ENCODE data around the gene UST. TPM values are rescaled to one million over a fixed set of nuclear protein-coding genes. Genes with fewer than 3 reads are reported as not detected.

Gene UST
- total and polyA plus RNA-seq, 2 of the 8 experiments (the other 6 are each of a cell fraction or from before 2014, with no cell fraction given) = 13.5 to 34.5 TPM

DNA sequence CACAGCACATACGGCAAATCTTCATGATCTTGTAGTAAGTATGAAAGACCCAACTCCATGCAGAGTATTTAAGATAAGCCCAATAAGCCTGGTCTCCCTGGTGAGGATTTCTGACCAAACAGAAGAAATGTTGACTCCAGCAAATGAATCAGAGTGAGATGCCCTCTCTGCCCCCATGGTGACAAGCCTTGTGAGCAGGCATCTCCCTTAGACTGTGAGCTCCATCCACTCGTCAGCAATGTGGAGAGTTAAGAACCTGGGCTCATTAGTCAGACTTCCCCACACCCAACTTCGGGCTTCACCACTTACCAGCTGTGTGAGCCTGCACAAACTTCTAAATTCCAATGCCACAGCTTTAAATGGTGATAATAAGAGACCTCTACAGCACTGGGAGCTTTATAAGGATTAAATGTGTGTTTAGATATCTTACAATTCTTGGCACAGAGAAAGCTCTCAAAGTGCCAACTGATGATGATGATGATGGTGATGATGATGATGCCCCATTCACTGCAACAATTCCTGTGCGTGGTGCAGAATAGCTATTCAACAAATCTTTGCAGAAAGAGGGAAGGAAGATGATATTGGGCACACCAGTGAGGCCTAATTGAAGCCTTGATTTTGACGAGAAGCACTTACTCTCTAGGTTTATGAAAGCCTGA, 317.3 kb downstream of the UST start:
- Histone ChIP-seq H2BK12ac (ENCODE audit: low read depth, low read length) (no peak overlapping the region), H3K4ac (replicated peaks; ENCODE audit: insufficient read length, low read depth, low read length) (no peak overlapping the region), H3K4me1 (replicated peaks in 1 of 4; ENCODE audit: control insufficient read depth in 3 of 4, insufficient read depth in 4 of 4, low read length in 3 of 4) (peaks cover 0 to 2% (median 0%) of the 10 kb centered on the region in 4 experiments; a peak in 1 of 7 replicates), H3K4me2 (ENCODE audit: insufficient read depth in 1 of 2, low read depth in 2 of 2, low read length in 2 of 2) (no peak overlapping the region), H2AK5ac (ENCODE audit: low read depth, low read length) (no peak overlapping the region), H3K79me2 (ENCODE audit: control insufficient read depth in 1 of 2, insufficient read depth in 2 of 2, low read length in 2 of 2) (no peaks in the 10 kb centered on the region), H2AFZ (ENCODE audit: low read length) (no peak overlapping the region), H2BK20ac (ENCODE audit: low read length) (no peak overlapping the region), H4K20me1 (replicated peaks in 1 of 2; ENCODE audit: control insufficient read depth in 1 of 2, insufficient read depth in 2 of 2, low read length in 2 of 2) (peaks cover 0 to 2% of the 10 kb centered on the region in 2 experiments), H3K23ac (ENCODE audit: insufficient read length) (no peak overlapping the region), H4K8ac (ENCODE audit: extremely low read depth, insufficient read depth, low read length) (no peak overlapping the region), H3K4me3 (ENCODE audit: extremely low read depth in 1 of 4, insufficient read depth in 2 of 4, low read depth in 3 of 4, low read length in 4 of 4) (no peak overlapping the region), H3K14ac (ENCODE audit: insufficient read length) (no peak overlapping the region), H3K36me3 (ENCODE audit: control insufficient read depth in 2 of 4, insufficient read depth in 4 of 4, low read length in 3 of 4) (no peaks in the 10 kb centered on the region), H3K9ac (replicated peaks in 1 of 4; ENCODE audit: extremely low read depth in 1 of 4, low read depth in 3 of 4, low read length in 3 of 4) (no peak overlapping the region), H2BK15ac (ENCODE audit: low read length) (no peak overlapping the region), H2BK5ac (ENCODE audit: low read depth, low read length) (no peak overlapping the region), H3K56ac (replicated peaks; ENCODE audit: insufficient read length, low read depth, low read length) (no peak overlapping the region), H3K9me3 (ENCODE audit: insufficient read depth in 2 of 2, low read depth in 1 of 2, low read length in 1 of 2) (no peaks in the 10 kb centered on the region), H3K27ac (ENCODE audit: low read depth, low read length) (no peak overlapping the region), H2BK120ac (replicated peaks; ENCODE audit: low read depth, low read length) (no peak overlapping the region), H4K91ac (replicated peaks; ENCODE audit: insufficient read length, low read length) (no peak overlapping the region), H3K23me2 (ENCODE audit: low read depth, low read length) (no peaks in the 10 kb centered on the region), H3K18ac (ENCODE audit: extremely low read depth, low read length) (no peak overlapping the region), H3K27me3 (replicated peaks in 1 of 4; ENCODE audit: control insufficient read depth in 3 of 4, extremely low read depth in 1 of 4, insufficient read depth in 3 of 4, low read length in 3 of 4) (no peaks in the 10 kb centered on the region), H3K79me1 (ENCODE audit: low read depth, low read length) (no peaks in the 10 kb centered on the region), H4K5ac (ENCODE audit: insufficient read length, low read depth, low read length) (no peak overlapping the region)
- WGBS, 2 experiments (ENCODE audit: extremely low coverage in 1 of 2, insufficient coverage in 1 of 2, insufficient read length in 1 of 2, insufficient replicate concordance in 2 of 2, low coverage in 1 of 2, low lambda C conversion rate in 2 of 2, missing lambda C conversion rate in 1 of 2) = 95% methylated on average over 5 of the region's 5 CpGs; no CpG with 5 or more reads in 1 of the 2 experiments
- POLR2A ChIA-PET (ENCODE audit: partially characterized antibody) = interaction anchor here (0.6 to 2.0 kb wide), 3 partner anchors 8 to 285 kb away, joined by 3 to 6 read pairs (median 5); no protein-coding TSS in a partner anchor
- FAIRE-seq (no peak), DNase-seq (ENCODE audit: low read depth in 1 of 2, low spot score in 2 of 2) (no peak)
- CTCF ChIA-PET (ENCODE audit: partially characterized antibody) = interaction anchor here (0.8 to 1.8 kb wide), 9 partner anchors 24 to 532 kb away, joined by 3 to 5 read pairs (median 4); no protein-coding TSS in a partner anchor
- TF ChIP-seq ATF2 (IDR thresholded peaks at IDR 0.05; ENCODE audit: low read length) (no peak), GTF2F1 (IDR thresholded peaks at IDR 0.05; ENCODE audit: borderline replicate concordance, low read depth, low read length) (no peak)

Measured in H1 (cell line).